ENCODE measurements around the gene TARBP1.
"Not testable (repeated sequence)": the region's sequence is repeated elsewhere in the genome, so short reads cannot be mapped to it uniquely, and the experiment has no call there.

TARBP1 gene

DNA sequence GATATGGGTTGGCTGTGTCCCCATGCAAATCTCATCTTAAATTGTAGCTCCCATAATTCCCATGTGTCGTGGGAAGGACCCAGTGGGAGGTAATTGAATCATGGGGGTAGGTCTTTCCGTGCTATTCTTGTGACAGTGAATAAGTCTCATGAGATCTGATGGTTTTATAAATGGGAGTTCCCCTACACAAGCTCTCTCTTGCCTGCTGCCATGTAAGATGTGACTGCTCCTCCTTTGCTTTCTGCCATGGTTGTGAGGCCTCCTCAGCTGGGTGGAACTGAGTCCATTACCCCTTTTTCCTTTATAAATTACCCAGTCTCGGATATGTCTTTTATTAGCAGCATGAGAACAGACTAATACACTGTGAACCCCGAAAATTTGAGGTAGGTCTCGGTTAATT is 25.3 kb upstream of the TARBP1 start:
- DNase-seq = not testable (repeated sequence)

GRCh38 chr1:234503193-234504050 is 24.4 kb upstream of the TARBP1 start:
- DNase-seq = no peak

- DNase-seq = no peak
Measured at GRCh38 chr1:234502785-234503184, 23.8 kb upstream of the TARBP1 start.

DNA sequence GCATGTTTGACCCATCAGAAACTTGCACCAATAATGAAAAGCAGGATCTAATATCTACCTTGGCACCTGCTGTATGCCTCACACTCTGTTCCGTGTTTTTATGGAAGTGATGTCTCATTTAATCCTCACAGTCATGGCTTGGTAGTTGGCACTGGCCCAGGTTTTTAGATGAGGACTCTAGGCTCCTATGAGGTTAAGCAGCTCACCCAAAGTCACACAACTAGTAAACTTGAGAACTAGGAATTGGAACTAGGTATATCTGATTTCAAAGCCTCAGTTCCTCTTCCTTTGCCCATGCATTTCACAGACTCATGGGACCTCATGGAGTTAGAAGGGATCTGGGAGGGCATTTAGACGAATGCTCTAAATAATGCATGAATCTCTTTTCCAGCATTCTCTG is 21.3 kb upstream of the TARBP1 start:
- DNase-seq = no peak

GRCh38 chr1:234499943-234500245 is 20.9 kb upstream of the TARBP1 start:
- no peak for DNase-seq

GRCh38 chr1:234499119-234499942 is 20.4 kb upstream of the TARBP1 start:
- peak in 1 of 2 experiments; percentile 31 for DNase-seq

DNA sequence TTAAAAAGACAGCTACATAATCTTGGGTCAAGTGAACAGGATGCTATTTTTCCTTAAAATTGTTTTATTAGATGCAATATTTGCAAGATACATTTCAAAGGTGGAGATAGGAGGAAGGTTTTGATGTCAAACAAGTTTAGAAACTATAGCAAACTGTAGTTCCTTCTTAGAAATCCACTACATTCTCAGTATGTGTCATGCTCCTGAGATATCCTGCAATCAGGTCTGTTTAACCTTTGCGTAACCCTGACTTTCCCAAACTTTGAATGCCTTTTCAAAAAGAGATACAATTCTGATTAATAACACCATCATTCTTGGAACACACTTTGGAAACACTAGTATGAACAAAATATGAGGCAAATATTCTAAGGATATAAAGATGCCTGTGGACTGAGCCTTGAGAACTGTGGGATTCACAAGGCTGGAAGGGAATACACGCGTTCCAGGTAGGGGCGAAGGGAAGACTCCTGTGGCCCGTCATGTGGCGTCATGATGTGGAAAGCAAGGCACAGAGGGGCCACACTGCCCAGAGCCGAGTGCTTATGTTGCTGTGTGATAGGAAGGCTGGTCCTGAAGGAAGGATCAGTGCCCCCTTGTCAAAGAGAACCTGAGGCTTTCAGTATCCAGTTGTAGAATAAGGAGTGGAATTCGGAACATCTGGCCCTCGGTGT is 19.6 kb upstream of the TARBP1 start:
- no peak for DNase-seq

DNA sequence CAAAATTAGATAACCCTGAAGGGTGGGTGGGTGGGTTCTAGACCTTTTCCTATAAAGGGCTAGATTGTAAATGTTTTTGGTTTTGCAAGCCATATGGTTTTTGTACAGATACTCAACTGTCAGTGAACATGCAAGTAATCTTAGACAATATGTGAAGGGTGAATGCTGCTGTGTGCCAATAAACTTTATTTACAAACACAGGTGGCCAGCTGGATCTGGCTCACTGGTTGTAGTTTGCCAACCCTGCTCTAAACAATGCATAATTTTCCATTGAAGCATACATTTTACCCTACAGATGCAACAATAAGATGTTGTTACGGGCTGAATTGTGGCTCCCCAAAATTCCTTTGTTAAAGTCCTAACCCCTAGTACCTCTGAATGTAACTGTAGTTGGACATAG is 18.6 kb upstream of the TARBP1 start:
- DNase-seq = no peak

DNA sequence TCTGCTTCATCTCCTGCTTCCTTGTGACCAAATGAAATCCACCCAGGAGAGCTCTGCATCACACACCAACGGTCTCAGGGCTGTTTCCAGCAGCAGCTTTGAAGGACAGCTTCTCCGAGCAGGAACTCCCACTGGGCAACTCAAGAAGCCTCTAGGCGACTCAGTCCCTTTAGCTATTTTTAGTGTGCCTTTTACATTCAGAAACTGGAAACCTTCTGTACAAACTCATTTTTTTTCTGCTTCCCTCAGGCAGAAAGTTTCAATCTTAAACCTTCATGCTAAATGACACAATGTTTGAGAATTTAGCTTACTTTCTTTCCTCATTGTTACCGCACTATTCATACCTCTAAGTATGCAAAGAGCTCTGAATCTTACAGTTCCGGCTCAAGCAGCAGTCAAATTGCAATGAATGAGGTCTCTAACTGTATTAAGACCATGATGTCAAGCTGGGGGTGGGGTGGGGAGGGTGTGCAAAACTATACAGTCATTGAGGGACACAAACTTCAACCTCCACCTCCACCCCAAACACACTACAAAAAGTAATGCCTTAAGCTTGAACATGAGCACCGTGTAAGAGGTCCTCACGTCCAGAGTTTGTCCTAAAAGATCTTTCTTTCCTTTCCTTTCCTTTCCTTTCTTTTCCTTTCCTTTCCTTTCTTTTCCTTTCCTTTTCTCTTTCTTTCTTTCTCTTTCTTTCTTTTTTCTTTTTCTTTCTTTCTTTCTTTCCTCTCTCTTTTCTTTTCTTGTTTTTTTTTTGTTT is 16.4 kb upstream of the TARBP1 start:
- DNase-seq = no peak

DNA sequence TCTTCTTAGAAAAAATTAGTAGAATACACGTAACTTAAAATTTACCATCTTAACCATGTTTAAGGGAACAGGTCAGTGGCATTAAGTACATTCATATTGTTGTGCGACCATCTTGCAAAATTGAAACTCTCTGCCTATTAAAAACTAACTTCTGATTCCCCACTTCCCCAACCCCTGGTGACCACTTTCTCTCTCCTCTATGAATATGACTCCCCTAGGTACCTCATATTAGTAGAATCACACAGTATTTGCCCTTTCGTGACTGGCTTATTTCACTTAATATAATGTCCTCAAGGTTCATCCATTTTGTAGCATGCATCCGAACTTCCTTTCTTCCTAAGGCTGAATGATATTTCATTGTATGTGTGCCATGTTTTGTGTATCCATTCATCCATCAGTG is 15.1 kb upstream of the TARBP1 start:
- DNase-seq = no peak

- DNase-seq = no peak
Measured at GRCh38 chr1:234490793-234491479, 12.0 kb upstream of the TARBP1 start.

- no peak for DNase-seq
Measured at GRCh38 chr1:234489698-234490077, 10.7 kb upstream of the TARBP1 start.

- no peak for DNase-seq
Measured at GRCh38 chr1:234489007-234489697, 10.2 kb upstream of the TARBP1 start.

DNA sequence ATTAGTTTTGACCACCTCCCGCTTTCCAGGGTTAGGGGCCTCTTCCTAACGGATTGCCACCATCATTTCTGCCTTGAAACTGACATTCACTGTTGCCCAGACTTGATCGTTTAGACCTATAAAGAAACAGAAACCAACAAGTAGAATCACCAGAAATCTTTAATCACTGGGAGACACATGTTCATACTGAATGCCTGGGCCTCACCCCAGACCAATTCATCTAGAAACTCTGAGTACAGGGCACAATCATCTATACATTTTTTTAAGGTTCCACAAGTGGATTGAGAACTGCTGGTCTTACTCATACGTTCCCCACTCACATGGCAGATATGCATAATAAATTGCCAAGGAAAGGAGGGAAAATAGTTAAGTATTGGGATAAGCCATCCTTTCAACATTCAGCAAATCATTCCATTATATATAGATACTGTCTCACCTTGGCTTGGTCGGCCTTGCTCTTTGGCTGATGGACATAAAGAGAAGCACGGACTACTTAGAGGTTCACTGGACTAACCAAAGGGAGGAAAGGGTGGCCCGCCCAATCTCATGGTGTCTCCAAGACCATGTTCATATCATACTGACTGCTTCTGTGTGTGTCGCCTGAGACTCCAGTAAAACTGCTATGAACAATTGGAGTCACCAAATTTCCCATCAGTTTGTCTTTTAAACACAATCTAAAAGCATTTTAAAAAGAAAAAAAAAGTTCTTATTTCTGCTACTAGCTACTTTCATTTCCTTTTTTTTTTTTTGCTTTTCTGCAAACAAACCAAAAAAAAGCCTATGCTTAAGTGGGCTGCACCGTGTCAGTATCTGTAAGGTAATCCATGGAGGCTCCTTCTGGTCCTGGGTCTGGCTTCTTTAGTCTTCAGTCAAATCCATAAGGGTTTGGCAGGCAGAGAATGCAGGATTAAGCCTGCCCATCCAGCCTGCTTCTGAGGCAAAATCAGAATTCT is 9.4 kb upstream of the TARBP1 start:
- DNase-seq = no peak

- DNase-seq = peak in 1 of 2 experiments; percentile 33
Measured at GRCh38 chr1:234486858-234487840, 8.2 kb upstream of the TARBP1 start.

- no peak for DNase-seq
Measured at GRCh38 chr1:234484991-234485739, 6.2 kb upstream of the TARBP1 start.

DNA sequence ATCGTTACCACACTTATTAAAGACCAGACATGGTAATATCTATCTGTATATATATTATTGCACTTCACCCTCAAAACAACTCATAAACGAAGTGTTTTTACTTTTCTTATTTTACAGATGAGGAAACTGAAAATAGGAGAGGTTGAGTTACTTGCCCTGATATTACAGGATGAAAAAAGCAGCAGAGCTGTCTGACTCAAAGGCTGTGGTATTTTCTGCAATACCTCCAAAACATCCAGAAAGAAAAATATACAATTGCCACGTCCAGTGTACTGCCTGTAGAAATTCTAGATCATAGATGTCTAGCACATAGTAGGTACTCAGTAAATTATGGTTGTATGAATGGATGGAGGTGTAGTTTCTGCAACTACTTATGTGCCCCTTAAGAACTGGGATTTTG is 5.2 kb upstream of the TARBP1 start:
- DNase-seq = no peak

- DNase-seq = no peak
Measured at GRCh38 chr1:234481771-234482170, 2.8 kb upstream of the TARBP1 start.
